Measurements from ENCODE around the gene CSMD2.

GRCh38 chr1:33971913-33972312 lies 193.1 kb downstream of the CSMD2 start:
- TF ChIP-seq CTCF (conservative IDR thresholded peaks at IDR 0.05; ENCODE audit: low read depth, low read length): no peak
- no peak for TF ChIP-seq RCOR1 (IDR thresholded peaks at IDR 0.05; ENCODE audit: insufficient replicate concordance, low read length)
- no peak for TF ChIP-seq POLR2A (IDR thresholded peaks at IDR 0.05; ENCODE audit: low read depth, low read length)
